GM23248 (cell line): ENCODE data around the gene CTAG1B.

ENCODE experiments used
- EZH2 ChIP-seq: fragments of 200-600 bp; sonication (generic); IDR thresholded peaks from 2 replicates; pipeline ENCODE4 v1.6.1; 2018; ENCODE audit warnings: antibody characterized with exemption, mild to moderate bottlenecking; ENCODE audit not compliant: insufficient read depth, poor library complexity, severe bottlenecking
- EZH2phosphoT487 ChIP-seq: fragments of 200-600 bp; sonication (generic); IDR thresholded peaks from 2 replicates; pipeline ENCODE4 v1.6.1; 2018; ENCODE audit warnings: antibody characterized with exemption, moderate library complexity, mild to moderate bottlenecking, low read depth; ENCODE audit not compliant: insufficient read depth

GRCh38 chrX:154648931-154649330 lies 29.8 kb upstream of the CTAG1B start:
- TF ChIP-seq EZH2 (no peak), EZH2phosphoT487 (no peak)
